IPS-11a (cell line): Measurements from ENCODE around the gene MRPS6.

ENCODE experiments used
- H3K4me3 ChIP-seq: one replicate; pipeline ENCODE4 v1.5.1; 2013; ENCODE audit warnings: low read depth, low read length, control low read depth

Gene MRPS6

GRCh38 chr21:34073032-34073748 lies at the start of gene MRPS6, which contains the start of gene SLC5A3:
Gene MRPS6, plus strand, starts transcription at chr21:34073578. Its CDS starts 123 bp downstream, at chr21:34073701.
Gene SLC5A3, plus strand, starts transcription at chr21:34073578. Its CDS starts 21,621 bp downstream, at chr21:34095199.
- H3K4me3 ChIP-seq, result peak within 1 kb of the TSS; percentile 67

- no peak overlapping the region for H3K4me3 ChIP-seq
Observed at GRCh38 chr21:34023691-34024373, 49.5 kb upstream of the MRPS6 start.

GRCh38 chr21:34024374-34024693 lies 49.0 kb upstream of the MRPS6 start:
- H3K4me3 ChIP-seq, result no peak overlapping the region

- H3K4me3 ChIP-seq, result no peak overlapping the region
Observed at GRCh38 chr21:34027721-34028461, 45.5 kb upstream of the MRPS6 start.

DNA sequence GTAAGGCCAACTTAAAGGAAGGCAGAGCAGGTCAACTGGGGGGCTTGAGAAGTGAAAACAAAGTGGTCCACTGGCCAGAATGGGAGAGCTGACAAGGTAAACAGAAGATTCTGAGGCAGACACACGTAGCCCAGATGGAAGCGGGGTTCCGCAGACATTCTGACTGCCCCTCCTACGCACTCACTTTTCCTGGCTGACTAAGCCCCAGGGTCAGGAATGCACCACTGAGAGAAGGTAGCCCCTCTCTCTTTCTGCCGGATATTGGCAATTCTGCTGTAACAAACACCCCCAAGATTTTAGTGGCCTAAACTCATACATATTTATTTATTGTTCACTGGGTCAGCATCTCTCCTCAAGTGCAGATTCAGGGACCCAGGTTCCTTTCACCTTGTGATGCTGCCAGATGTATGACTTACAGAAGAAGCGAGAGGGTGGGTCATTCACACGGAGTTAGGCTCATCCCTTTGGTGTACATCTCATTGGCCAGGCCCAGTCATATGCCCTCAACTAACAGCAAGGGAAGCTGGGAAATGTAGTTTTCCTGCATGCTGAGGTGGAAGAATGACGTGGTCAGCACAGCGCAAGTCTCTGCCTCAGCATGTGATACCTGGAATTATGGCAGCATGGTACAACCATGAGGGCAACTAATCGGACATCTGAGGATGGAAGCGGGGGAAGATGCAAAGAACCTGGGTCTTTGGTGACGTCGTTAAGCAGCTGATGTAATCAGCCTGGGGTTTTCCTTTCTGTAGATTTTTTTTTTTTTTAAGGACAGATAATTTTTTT lies 43.4 kb upstream of the MRPS6 start:
- no peak overlapping the region for H3K4me3 ChIP-seq

DNA sequence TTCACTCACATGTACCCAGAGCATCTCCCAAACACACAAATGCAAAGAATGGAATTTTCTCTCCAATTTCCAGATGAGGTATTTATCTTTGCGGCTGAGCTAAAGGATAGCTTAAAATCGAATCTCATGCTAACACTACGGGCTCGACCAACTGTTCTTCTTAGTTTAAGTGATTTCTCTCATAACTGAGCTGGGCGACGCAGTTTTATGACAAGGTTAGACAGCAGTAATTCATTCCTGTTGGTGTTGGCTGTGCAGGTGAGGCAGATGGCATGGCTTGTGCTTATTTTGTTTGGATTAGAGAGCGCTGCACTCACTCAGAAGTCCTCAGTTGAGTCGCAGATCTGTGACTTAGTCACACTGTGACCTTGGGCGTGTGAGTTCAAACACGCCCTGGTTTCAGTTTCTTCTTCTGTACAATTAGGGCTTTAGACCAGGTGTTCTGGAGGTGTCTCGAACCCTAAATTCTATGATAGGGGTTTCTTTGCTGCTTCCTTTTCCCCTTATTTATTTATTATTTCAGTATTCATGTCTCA lies 41.5 kb upstream of the MRPS6 start:
- no peak overlapping the region for H3K4me3 ChIP-seq

GRCh38 chr21:34034369-34035014 lies 38.9 kb upstream of the MRPS6 start:
- H3K4me3 ChIP-seq, result no peak overlapping the region

- no peak overlapping the region for H3K4me3 ChIP-seq
Observed at GRCh38 chr21:34035619-34036354, 37.6 kb upstream of the MRPS6 start.

DNA sequence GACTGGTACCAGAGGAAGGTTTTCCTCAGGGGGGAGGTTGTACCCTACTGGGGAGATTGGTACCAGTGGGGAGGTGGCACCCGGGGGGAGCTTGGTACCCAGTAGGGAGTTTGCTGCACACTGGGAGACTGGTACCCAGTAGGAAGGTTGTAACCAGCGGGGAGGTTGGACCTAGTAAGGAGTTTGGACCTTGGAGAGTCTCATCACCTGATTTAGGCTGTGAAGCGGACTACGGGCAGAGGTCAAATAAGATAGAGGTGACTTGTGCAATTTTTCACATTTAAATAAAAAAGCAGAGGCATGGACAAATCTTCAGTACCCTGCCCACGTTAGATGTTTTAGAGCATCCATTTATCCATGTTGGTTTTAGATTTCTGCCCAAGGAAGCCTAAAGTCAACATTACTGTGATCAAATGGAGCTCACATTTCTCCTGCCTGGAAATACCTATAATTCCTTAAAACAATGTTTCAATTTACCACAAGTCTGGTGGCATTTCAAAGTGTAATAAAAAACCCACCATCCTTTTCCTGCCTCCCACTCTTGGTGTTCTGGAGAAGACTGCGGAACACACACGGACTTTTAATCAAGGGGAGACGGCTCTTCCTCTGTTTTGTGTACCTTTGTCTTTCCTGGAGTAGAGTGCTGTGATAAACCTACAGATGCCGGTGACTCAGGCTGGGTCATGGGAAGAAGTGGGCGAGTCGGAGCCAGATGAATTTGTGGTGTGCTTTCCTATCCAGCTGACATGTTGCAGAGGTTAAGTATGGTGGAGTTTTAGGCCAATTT lies 36.2 kb upstream of the MRPS6 start:
- H3K4me3 ChIP-seq, result no peak overlapping the region

DNA sequence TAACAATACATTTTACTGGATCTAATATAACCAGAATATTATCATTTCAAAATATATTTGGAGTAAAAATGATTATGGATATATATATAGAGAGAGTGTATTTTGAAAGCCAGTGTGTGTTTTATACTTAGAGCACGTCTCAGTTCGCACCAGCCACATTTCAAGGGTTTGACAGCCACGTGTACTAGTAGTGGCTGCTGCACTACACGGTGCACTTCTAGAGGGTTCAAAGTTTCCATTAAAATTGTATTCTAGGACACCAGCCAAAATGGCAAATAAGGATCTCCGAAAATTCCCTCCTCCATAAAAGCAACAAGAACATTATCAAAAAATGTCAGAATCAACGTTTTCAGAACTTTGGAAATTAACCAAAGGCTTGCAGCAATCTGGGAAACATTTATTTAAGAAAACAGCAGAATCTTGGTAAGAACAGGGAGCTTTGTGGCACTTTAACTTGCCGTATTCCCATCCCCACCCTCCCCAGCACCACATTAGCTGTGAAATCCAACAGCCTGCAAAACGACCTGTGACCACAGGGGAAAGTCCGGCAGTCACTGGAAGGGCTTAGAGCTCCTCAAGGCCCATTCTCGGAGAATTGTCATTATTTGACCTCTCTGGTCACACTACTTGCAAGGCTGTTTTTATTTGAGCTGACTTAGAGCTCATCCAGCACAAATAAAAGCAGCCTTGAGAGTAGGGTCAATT lies 33.5 kb upstream of the MRPS6 start:
- no peak overlapping the region for H3K4me3 ChIP-seq

GRCh38 chr21:34042735-34043134 lies 30.6 kb upstream of the MRPS6 start:
- no peak overlapping the region for H3K4me3 ChIP-seq

- no peak overlapping the region for H3K4me3 ChIP-seq
Observed at GRCh38 chr21:34043333-34043732, 30.0 kb upstream of the MRPS6 start.

GRCh38 chr21:34046917-34047316 lies 26.5 kb upstream of the MRPS6 start:
- H3K4me3 ChIP-seq, result no peak overlapping the region

- H3K4me3 ChIP-seq, result no peak overlapping the region
Observed at GRCh38 chr21:34047835-34048234, 25.5 kb upstream of the MRPS6 start.

DNA sequence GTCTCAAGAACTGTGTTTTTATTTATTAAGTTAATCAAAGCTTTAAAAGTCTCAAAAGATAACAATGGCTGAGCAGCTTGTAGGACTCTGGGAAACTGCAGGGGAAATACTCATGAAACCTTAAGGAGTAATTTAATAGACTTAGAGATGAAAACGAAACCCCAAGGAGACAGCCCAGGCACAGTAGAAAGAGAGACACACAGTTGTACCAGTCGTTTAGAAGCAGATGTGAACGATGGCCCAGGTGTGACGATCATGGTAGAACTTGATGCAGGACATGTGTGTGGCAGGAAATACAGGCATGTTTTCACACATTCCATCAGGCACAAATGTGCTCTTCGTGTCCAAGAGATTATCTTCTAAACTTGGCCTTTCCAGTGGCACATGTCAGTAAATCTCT lies 21.2 kb upstream of the MRPS6 start:
- no peak overlapping the region for H3K4me3 ChIP-seq

DNA sequence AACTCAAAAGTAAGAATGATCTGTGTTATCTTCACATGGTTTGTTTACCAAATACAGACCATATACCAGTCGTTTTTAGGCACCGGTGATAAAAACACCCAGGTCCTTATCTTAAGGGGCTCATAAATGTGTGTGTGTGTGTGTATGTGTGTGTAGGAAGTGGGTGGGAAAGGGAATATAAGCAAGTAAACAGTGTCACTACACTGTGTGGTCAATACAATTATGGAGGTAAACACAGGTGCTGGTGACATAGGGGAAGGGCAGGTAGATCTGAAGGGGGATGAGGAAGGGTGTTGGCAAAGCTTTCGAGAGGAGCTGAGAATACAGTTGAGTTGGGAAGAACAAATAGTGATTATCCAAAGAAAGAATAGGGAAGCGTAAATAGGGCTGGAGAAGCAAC lies 19.1 kb upstream of the MRPS6 start:
- H3K4me3 ChIP-seq, result no peak overlapping the region

GRCh38 chr21:34055615-34056014 lies 17.8 kb upstream of the MRPS6 start:
- H3K4me3 ChIP-seq, result no peak overlapping the region

DNA sequence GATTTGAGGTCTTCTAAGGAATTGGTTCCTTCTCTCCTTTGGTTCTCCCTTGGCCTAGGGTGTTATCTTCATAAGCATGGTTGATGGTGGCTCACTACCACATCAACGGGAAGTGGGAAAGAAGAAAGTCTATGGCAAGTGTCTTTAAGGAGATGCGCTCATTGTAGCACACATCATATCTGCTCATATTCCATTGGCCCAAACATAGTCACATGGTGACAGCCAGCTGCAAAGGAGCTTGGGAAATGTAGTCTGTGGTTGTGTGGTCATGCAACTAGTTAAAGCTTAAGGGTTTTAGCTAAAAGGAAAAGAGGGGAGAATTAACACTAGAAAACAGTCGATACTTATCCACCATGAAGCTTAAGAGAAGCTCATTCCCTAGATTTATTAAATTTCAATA lies 11.4 kb upstream of the MRPS6 start:
- H3K4me3 ChIP-seq, result no peak overlapping the region
